ENCODE data around the gene RNF19B.

- no peak for TF ChIP-seq CTCF (IDR thresholded peaks at IDR 0.05)
- TF ChIP-seq POLR2A (IDR thresholded peaks at IDR 0.05): no peak
Measured at GRCh38 chr1:33008051-33008914, 43.7 kb upstream of the RNF19B start.
